LNCaP clone FGC (cell line): ENCODE measurements around the gene MDM4.

Experiments used
- DNase-seq: peaks from one replicate; pipeline ENCODE4 v3.0.0-alpha.2; 2011; ENCODE audit warnings: low read depth
- H3K4me3 ChIP-seq: 2 replicates; pipeline ENCODE4 v1.5.1; 2011; ENCODE audit warnings: mild to moderate bottlenecking, low read depth, low read length, control low read depth
- TF ChIP-seq, protein P1 (sequence below): IDR thresholded peaks from 2 replicates; pipeline ENCODE4 v1.5.1; 2012; ENCODE audit warnings: mild to moderate bottlenecking; ENCODE audit not compliant: control insufficient read depth, insufficient read depth; ENCODE audit errors: extremely low read depth

The MDM4 gene

DNA sequence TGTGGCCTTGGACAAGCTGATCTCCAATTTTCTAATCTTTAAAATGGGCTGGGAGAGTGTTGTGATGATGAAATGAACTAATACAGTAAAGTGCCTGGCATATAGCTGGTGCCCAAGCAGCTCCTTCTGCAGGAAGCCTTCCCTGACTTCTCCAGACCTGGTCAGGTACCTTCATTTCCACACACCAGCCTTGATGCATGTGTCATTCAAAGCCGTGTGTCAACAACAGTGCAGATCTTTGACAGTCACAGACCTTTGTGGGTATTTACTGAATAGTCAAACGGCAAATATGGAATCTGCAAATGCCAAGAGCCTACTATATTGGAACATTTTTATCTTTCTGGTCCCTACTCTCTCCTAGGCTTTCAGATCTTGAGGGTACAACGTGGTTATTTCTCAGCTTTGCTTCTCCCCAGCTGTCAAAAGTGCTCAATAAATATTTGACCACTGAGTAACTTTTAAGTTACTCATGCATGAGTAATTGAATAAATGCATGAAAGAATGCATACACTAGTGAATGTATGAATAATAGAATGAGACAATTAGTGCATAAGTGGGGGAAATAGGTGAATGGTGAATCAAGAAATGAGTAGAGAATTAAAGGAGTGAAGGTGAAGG is 75.4 kb downstream of the MDM4 start:
- no peak overlapping the region for H3K4me3 ChIP-seq
- TF ChIP-seq, protein P1, sequence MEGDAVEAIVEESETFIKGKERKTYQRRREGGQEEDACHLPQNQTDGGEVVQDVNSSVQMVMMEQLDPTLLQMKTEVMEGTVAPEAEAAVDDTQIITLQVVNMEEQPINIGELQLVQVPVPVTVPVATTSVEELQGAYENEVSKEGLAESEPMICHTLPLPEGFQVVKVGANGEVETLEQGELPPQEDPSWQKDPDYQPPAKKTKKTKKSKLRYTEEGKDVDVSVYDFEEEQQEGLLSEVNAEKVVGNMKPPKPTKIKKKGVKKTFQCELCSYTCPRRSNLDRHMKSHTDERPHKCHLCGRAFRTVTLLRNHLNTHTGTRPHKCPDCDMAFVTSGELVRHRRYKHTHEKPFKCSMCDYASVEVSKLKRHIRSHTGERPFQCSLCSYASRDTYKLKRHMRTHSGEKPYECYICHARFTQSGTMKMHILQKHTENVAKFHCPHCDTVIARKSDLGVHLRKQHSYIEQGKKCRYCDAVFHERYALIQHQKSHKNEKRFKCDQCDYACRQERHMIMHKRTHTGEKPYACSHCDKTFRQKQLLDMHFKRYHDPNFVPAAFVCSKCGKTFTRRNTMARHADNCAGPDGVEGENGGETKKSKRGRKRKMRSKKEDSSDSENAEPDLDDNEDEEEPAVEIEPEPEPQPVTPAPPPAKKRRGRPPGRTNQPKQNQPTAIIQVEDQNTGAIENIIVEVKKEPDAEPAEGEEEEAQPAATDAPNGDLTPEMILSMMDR = no peak
- no peak for DNase-seq

DNA sequence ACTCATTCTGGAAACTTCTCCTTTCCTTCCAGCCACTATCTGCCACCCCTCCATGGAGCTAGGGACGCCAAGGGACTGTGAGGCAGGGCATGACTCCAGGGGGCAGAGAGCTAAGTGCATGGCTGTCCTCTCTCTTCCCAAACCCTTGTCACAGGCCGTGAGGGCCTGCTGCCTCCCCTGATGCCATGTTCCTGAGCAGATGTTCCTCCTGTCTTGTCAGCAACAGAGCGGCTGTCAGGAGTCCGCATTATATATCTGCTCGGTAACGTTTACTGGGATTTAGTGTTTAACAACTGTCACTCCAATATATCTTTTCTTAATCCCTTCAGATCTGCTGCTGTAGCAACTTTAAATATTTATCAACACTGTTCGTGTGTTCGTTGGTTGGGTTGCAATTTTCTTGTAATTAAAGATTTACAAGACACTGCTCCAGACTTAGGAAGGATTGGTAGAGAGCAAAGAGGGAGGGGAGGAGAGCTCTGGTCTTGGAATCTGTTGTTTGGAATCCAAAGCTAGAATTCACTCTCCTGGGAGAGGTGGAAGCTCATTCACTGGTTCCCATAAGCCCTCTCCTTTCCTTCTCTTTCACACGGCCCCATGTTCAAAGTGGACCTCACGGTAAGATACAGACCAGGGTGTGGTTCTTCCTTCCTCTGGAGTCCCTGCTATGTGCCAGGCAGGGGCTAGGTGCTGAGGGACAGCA is 76.2 kb downstream of the MDM4 start:
- H3K4me3 ChIP-seq = no peak overlapping the region
- TF ChIP-seq, protein P1 = no peak
- no peak for DNase-seq

DNA sequence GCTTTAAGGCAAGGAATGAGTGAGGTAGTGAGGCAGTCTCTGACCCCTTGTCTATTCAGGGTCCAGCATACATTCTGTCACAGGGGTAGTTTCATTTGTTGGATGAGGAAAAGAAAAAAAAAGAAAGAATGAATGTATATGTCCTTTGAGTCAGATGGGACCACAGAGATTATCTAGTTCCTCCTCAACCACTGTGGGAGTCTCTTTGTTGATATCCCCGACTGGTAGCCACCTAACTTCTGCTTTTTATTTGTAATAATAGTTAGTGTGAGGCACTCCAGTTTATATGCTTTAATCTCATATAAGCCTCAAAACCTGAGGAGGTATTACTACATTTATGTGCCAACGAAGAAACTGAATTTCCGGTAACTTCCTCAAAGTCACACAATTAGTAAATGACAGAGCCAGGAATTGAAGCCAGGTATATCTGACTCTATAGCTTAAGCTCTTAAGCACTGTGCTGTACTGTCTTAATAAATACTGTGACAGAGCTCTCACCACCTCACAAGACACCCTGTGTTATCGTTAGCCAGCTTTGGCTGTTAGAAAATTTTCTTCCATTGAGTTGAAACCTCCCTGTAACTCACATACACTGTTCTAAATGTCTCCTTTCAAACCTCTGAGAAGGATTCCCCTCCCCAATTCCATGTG is 82.2 kb downstream of the MDM4 start:
- H3K4me3 ChIP-seq = no peak overlapping the region
- DNase-seq = no peak
- TF ChIP-seq, protein P1 = no peak

DNA sequence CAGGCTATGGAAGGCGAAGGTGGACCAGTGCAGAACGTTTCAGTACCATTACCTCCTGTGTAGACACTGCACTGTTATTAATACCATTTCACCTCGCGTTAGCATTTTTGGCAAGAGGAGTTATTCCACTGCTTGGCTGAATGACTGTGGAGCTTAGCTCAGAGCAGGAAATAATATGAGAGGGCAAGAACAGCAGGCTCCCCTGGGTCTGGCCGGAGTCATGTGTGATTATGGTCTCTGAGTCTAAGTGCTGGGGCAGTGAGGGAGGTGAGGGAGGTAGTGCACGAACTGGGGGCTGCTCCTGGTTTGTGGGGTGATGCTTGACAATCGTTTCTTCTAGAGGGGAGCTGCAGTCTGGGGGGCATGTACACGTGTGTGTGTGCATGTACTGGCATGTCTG is 82.9 kb downstream of the MDM4 start:
- TF ChIP-seq, protein P1 = no peak
- no peak for DNase-seq
- no peak overlapping the region for H3K4me3 ChIP-seq

DNA sequence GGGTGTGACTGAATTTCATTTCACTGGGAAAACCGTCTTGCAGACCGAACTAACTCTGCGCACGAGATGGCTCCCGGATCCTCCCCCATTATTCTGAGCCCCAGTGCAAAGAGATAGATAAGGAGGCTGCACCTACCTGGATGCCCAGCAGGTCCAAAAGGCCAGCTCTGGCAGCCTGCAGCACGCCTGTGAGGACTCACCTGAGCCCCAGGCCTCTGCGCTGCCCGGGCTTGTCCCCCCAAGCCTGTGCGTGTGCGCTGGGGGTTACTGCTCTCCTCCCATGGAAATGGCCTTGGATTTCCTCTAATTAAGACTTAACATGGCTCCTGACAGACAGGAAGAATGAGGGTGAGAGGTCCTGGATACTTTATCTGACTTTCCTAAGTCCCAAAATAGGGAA is 83.4 kb downstream of the MDM4 start:
- TF ChIP-seq, protein P1 = no peak
- no peak for DNase-seq
- H3K4me3 ChIP-seq = no peak overlapping the region

DNA sequence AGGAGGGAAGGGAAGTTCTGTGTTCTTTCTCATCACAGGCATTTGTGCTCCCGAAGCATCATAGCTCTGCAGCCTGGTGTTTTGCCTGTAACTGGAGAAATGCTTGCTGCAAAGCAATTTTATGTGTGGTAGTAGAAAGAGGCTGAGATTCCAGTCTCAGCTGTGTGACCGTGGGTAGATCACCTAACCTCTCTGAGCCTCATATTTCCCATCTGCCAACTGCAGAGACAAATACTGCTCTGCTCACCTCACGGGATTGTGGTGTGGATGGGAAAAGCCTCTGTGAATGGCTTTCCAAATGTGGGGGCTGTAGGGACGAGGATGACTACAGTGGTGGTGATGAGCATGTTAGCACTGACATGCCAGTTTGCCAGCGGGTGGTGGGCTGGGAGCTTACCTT is 84.0 kb downstream of the MDM4 start:
- DNase-seq = no peak
- no peak overlapping the region for H3K4me3 ChIP-seq
- TF ChIP-seq, protein P1 = no peak
